ENCODE data around the gene RNASEL. TPM values are rescaled to one million over a fixed set of nuclear protein-coding genes. Genes with fewer than 3 reads are reported as not detected.

RNASEL gene
- 1 to 10 TPM; 3.3 to 3.9 TPM for total RNA-seq
- 1 to 10 TPM; 1.3 to 1.4 TPM for polyA plus RNA-seq

GRCh38 chr1:182588500-182589396, at the start of gene RNASEL:
RNASEL (minus strand) TSS chr1:182589256; CDS start chr1:182586806, 2,450 bp downstream.
- Histone ChIP-seq H3K9ac (ENCODE audit: low read depth in 1 of 2, low read length in 2 of 2) (peak within 1 kb of the TSS; percentile 55 to 91), H3K27me3 (ENCODE audit: control insufficient read depth in 4 of 4, insufficient read depth in 4 of 4, low read length in 3 of 4) (no peaks in the 10 kb centered on the region), H3K9me3 (ENCODE audit: control insufficient read depth in 4 of 4, low read length in 3 of 4) (no peaks in the 10 kb centered on the region), H3K4me1 (ENCODE audit: control insufficient read depth in 4 of 4, insufficient read depth in 4 of 4, low read length in 3 of 4) (peaks cover 0 to 12% (median 0%) of the 10 kb centered on the region in 4 donors), H3K27ac (ENCODE audit: low read depth in 1 of 2, low read length in 2 of 2) (peak within 1 kb of the TSS; percentile 74 to 94), H3K36me3 (ENCODE audit: control insufficient read depth in 4 of 4, insufficient read depth in 3 of 4, low read depth in 1 of 4, low read length in 3 of 4) (peaks cover 0 to 2% (median 0%) of the 10 kb centered on the region in 4 donors), H3K4me3 (ENCODE audit: low read depth in 1 of 3, low read length in 3 of 3) (peak within 1 kb of the TSS; percentile 66 to 99 (median 67))
- TF ChIP-seq REST (IDR thresholded peaks at IDR 0.05) (no peak), TAF1 (conservative IDR thresholded peaks at IDR 0.05) (no peak), YY1 (IDR thresholded peaks at IDR 0.05) (peak; percentile 37), FOXA2 (IDR thresholded peaks at IDR 0.05) (no peak), HNF4A (conservative IDR thresholded peaks at IDR 0.05) (no peak), GABPA (IDR thresholded peaks at IDR 0.05 in 1 of 2, conservative IDR thresholded peaks at IDR 0.05 in 1 of 2) (peak; percentile 14 to 42), FOXA1 (IDR thresholded peaks at IDR 0.05) (no peak), SP1 (IDR thresholded peaks at IDR 0.05) (no peak), RAD21 (IDR thresholded peaks at IDR 0.05) (peak in 1 of 2 donors; percentile 14), JUND (IDR thresholded peaks at IDR 0.05) (peak; percentile 28 to 51), NR2F2 (IDR thresholded peaks at IDR 0.05) (no peak)
- TF ChIP-seq, protein P1, sequence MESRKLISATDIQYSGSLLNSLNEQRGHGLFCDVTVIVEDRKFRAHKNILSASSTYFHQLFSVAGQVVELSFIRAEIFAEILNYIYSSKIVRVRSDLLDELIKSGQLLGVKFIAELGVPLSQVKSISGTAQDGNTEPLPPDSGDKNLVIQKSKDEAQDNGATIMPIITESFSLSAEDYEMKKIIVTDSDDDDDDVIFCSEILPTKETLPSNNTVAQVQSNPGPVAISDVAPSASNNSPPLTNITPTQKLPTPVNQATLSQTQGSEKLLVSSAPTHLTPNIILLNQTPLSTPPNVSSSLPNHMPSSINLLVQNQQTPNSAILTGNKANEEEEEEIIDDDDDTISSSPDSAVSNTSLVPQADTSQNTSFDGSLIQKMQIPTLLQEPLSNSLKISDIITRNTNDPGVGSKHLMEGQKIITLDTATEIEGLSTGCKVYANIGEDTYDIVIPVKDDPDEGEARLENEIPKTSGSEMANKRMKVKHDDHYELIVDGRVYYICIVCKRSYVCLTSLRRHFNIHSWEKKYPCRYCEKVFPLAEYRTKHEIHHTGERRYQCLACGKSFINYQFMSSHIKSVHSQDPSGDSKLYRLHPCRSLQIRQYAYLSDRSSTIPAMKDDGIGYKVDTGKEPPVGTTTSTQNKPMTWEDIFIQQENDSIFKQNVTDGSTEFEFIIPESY (IDR thresholded peaks at IDR 0.05), result no peak
- TF ChIP-seq, protein P2, sequence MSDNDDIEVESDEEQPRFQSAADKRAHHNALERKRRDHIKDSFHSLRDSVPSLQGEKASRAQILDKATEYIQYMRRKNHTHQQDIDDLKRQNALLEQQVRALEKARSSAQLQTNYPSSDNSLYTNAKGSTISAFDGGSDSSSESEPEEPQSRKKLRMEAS (IDR thresholded peaks at IDR 0.05), result peak; percentile 25
- TF ChIP-seq, protein P3, sequence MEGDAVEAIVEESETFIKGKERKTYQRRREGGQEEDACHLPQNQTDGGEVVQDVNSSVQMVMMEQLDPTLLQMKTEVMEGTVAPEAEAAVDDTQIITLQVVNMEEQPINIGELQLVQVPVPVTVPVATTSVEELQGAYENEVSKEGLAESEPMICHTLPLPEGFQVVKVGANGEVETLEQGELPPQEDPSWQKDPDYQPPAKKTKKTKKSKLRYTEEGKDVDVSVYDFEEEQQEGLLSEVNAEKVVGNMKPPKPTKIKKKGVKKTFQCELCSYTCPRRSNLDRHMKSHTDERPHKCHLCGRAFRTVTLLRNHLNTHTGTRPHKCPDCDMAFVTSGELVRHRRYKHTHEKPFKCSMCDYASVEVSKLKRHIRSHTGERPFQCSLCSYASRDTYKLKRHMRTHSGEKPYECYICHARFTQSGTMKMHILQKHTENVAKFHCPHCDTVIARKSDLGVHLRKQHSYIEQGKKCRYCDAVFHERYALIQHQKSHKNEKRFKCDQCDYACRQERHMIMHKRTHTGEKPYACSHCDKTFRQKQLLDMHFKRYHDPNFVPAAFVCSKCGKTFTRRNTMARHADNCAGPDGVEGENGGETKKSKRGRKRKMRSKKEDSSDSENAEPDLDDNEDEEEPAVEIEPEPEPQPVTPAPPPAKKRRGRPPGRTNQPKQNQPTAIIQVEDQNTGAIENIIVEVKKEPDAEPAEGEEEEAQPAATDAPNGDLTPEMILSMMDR (IDR thresholded peaks at IDR 0.05; ENCODE audit: low read depth, low read length, missing input control), result no peak
- peak; percentile 64 for DNase-seq (ENCODE audit: low spot score)
- 5% methylated on average over 20 of the region's 20 CpGs for WGBS

Data from liver (tissue), 9 donors.